BE2C (cell line): ENCODE measurements around the gene SLC5A4.

Experiments
- DNase-seq: peaks from one replicate; pipeline ENCODE4 v3.0.0-alpha.2; 2020
- H3K27me3 ChIP-seq: fragments of 250-450 bp; sonication (Bioruptor Pico); 2 replicates; pipeline ENCODE4 v1.5.1; 2020; ENCODE audit warnings: mild to moderate bottlenecking
- H3K36me3 ChIP-seq: fragments of 250-450 bp; sonication (Bioruptor Pico); 2 replicates; pipeline ENCODE4 v1.5.1; 2020; ENCODE audit warnings: mild to moderate bottlenecking
- H3K4me1 ChIP-seq: fragments of 250-450 bp; sonication (Bioruptor Pico); 2 replicates; pipeline ENCODE4 v1.5.1; 2020
- H3K4me3 ChIP-seq: 2 replicates; pipeline ENCODE4 v1.5.1; 2011; ENCODE audit warnings: low read depth, low read length
- H3K9me3 ChIP-seq: fragments of 250-450 bp; sonication (Bioruptor Pico); 2 replicates; pipeline ENCODE4 v1.5.1; 2020
- CTCF ChIP-seq: IDR thresholded peaks from 2 replicates; pipeline ENCODE4 v1.5.1; 2012; ENCODE audit warnings: mild to moderate bottlenecking, low read depth, low read length

The SLC5A4 gene

GRCh38 chr22:32240461-32240860 lies 14.7 kb downstream of the SLC5A4 start:
- no peaks in the 10 kb centered on the region for H3K27me3 ChIP-seq
- H3K9me3 ChIP-seq: no peaks in the 10 kb centered on the region
- H3K4me1 ChIP-seq: no peaks in the 10 kb centered on the region
- no peak for DNase-seq
- TF ChIP-seq CTCF: no peak
- H3K36me3 ChIP-seq: no peaks in the 10 kb centered on the region
- H3K4me3 ChIP-seq: no peak overlapping the region

- Histone ChIP-seq H3K4me1 (no peaks in the 10 kb centered on the region), H3K4me3 (no peak overlapping the region), H3K36me3 (no peaks in the 10 kb centered on the region), H3K27me3 (no peaks in the 10 kb centered on the region), H3K9me3 (no peaks in the 10 kb centered on the region)
- no peak for DNase-seq
- TF ChIP-seq CTCF: no peak
Observed at GRCh38 chr22:32237906-32238305, 17.2 kb downstream of the SLC5A4 start.

GRCh38 chr22:32236970-32237369 lies 18.2 kb downstream of the SLC5A4 start:
- H3K27me3 ChIP-seq: no peaks in the 10 kb centered on the region
- TF ChIP-seq CTCF: no peak
- H3K9me3 ChIP-seq: no peaks in the 10 kb centered on the region
- DNase-seq: peak; percentile 15
- H3K36me3 ChIP-seq: no peaks in the 10 kb centered on the region
- no peak overlapping the region for H3K4me3 ChIP-seq
- H3K4me1 ChIP-seq: no peaks in the 10 kb centered on the region

- no peaks in the 10 kb centered on the region for H3K27me3 ChIP-seq
- no peak overlapping the region for H3K4me3 ChIP-seq
- no peaks in the 10 kb centered on the region for H3K36me3 ChIP-seq
- TF ChIP-seq CTCF: no peak
- DNase-seq: no peak
- no peaks in the 10 kb centered on the region for H3K4me1 ChIP-seq
- H3K9me3 ChIP-seq: no peaks in the 10 kb centered on the region
Observed at GRCh38 chr22:32233091-32233490, 22.1 kb downstream of the SLC5A4 start.

GRCh38 chr22:32232191-32232830 lies 22.8 kb downstream of the SLC5A4 start:
- Histone ChIP-seq H3K9me3 (no peaks in the 10 kb centered on the region), H3K27me3 (no peaks in the 10 kb centered on the region), H3K4me1 (no peaks in the 10 kb centered on the region), H3K4me3 (no peak overlapping the region), H3K36me3 (no peaks in the 10 kb centered on the region)
- no peak for TF ChIP-seq CTCF
- no peak for DNase-seq

- Histone ChIP-seq H3K27me3 (peaks cover 10% of the 10 kb centered on the region), H3K4me3 (no peak overlapping the region), H3K4me1 (no peaks in the 10 kb centered on the region), H3K9me3 (no peaks in the 10 kb centered on the region), H3K36me3 (no peaks in the 10 kb centered on the region)
- TF ChIP-seq CTCF: no peak
- no peak for DNase-seq
Observed at GRCh38 chr22:32226326-32227104, 28.6 kb downstream of the SLC5A4 start.
